HepG2 (cell line): ENCODE results near the gene VAMP5. TPM values are rescaled to one million over a fixed set of nuclear protein-coding genes. Genes with fewer than 3 reads are reported as not detected.
A peak's percentile ranks its signal among the peaks of the same experiment; 100 is the strongest.

Source experiments
- BATF2 ChIP-seq: sonication (generic); formaldehyde crosslinking; IDR thresholded peaks from 2 replicates; pipeline ENCODE4 v1.8.0; 2022; ENCODE audit warnings: mild to moderate bottlenecking, missing genetic modification reagents, moderate library complexity
- FOXM1 ChIP-seq: sonication (generic); formaldehyde crosslinking; IDR thresholded peaks from 2 replicates; pipeline ENCODE4 v1.5.0; 2020; ENCODE audit warnings: missing genetic modification reagents
- GMEB2 ChIP-seq: IDR thresholded peaks from 2 replicates; pipeline ENCODE4 v1.6.1; 2016; ENCODE audit warnings: missing biosample characterization, missing genetic modification reagents, low read depth
- IRF1 ChIP-seq: sonication (generic); formaldehyde crosslinking; IDR thresholded peaks from 2 replicates; pipeline ENCODE4 v1.4.0; 2020; ENCODE audit warnings: low read depth, mild to moderate bottlenecking, missing genetic modification reagents
- KAT2B ChIP-seq: fragments of 150-350 bp; IDR thresholded peaks from 2 replicates; pipeline ENCODE4 v1.6.1; 2014; ENCODE audit warnings: low read depth, low read length, borderline replicate concordance
- LCORL ChIP-seq, 2 experiments: fragments of 450-650 bp in 1 of 2; sonication (generic) in 1 of 2; formaldehyde crosslinking in 1 of 2; IDR thresholded peaks; 2 replicates each; pipeline versions ENCODE4 v1.5.0 to v1.6.1; 2017 to 2020; ENCODE audit warnings: antibody characterized with exemption in 1 of 2, missing genetic modification reagents in 1 of 2
- MXI1 ChIP-seq: IDR thresholded peaks from 3 replicates; pipeline ENCODE4 v1.6.1; 2012; ENCODE audit warnings: low read depth, low read length, inconsistent platforms, borderline replicate concordance
- NFIB ChIP-seq: sonication (generic); formaldehyde crosslinking; IDR thresholded peaks from 2 replicates; pipeline ENCODE4 v1.9.0; 2021; ENCODE audit warnings: missing genetic modification reagents, mild to moderate bottlenecking, borderline replicate concordance
- POGZ ChIP-seq: sonication (generic); formaldehyde crosslinking; IDR thresholded peaks from 2 replicates; pipeline ENCODE4 v1.4.0; 2020; ENCODE audit warnings: mild to moderate bottlenecking, missing genetic modification reagents
- SP5 ChIP-seq: IDR thresholded peaks from 2 replicates; pipeline ENCODE4 v1.6.1; 2016; ENCODE audit warnings: low read depth, borderline replicate concordance
- TCF12 ChIP-seq, 2 experiments: fragments of 450-650 bp in 1 of 2; sonication (generic) in 1 of 2; formaldehyde crosslinking in 1 of 2; IDR thresholded peaks; 2 replicates each; pipeline versions ENCODE4 v1.6.1 to v1.8.0; 2017 to 2022; ENCODE audit warnings: antibody characterized with exemption in 1 of 2, mild to moderate bottlenecking in 1 of 2, missing genetic modification reagents in 1 of 2, moderate library complexity in 1 of 2
- UBTF ChIP-seq: sonication (generic); formaldehyde crosslinking; IDR thresholded peaks from 2 replicates; pipeline ENCODE4 v1.4.0; 2020; ENCODE audit warnings: mild to moderate bottlenecking, missing genetic modification reagents
- ZBED4 ChIP-seq: sonication (generic); formaldehyde crosslinking; IDR thresholded peaks from 2 replicates; pipeline ENCODE4 v1.4.0; 2020; ENCODE audit warnings: missing genetic modification reagents, borderline replicate concordance
- ZC3H13 ChIP-seq: sonication (generic); formaldehyde crosslinking; IDR thresholded peaks from 2 replicates; pipeline ENCODE4 v1.8.1; 2023; ENCODE audit warnings: mild to moderate bottlenecking, missing genetic modification reagents, moderate library complexity
- ZNF446 ChIP-seq: sonication (generic); formaldehyde crosslinking; IDR thresholded peaks from 2 replicates; pipeline ENCODE4 v1.5.0; 2020; ENCODE audit warnings: mild to moderate bottlenecking, missing genetic modification reagents
- ZNF501 ChIP-seq: sonication (generic); formaldehyde crosslinking; IDR thresholded peaks from 2 replicates; pipeline ENCODE4 v1.5.1; 2020; ENCODE audit warnings: mild to moderate bottlenecking, moderate library complexity, missing genetic modification reagents
- ZNF577 ChIP-seq: sonication (generic); formaldehyde crosslinking; IDR thresholded peaks from 2 replicates; pipeline ENCODE4 v1.4.0; 2020; ENCODE audit warnings: mild to moderate bottlenecking, low read depth, missing genetic modification reagents, borderline replicate concordance
- polyA plus RNA-seq, 8 experiments: library from polyadenylated mRNA; depleted of rRNA in 3 of 8; stranded (reverse) in 7 of 8; unstranded in 1 of 8; fragments of >200 nt; fragmentation: Illumina TruSeq in 4 of 8; extraction: Trizol in 4 of 8; gene quantifications; 2 replicates each; pipeline versions ENCODE4 v1.2.1 to v1.2.3, GENCODE V29; 2011 to 2016; ENCODE audit warnings: low read depth in 4 of 8, missing spikeins in 1 of 8, mixed read lengths in 1 of 8; ENCODE audit not compliant: insufficient read depth in 1 of 8
- total RNA-seq, 5 experiments: library from RNA; depleted of rRNA; stranded (reverse); fragments of >200 nt; fragmentation: Illumina TruSeq; extraction: Trizol; gene quantifications; 2 replicates each; pipeline ENCODE4 v1.2.3, GENCODE V29; 2016; ENCODE audit warnings: low read depth in 1 of 5

VAMP5 gene
- total and polyA plus RNA-seq, 2 of the 13 experiments (the other 11 are each of a cell fraction or from before 2014, with no cell fraction given), result 7.2 to 56.7 TPM

- TF ChIP-seq ZNF446 (no peak), ZNF577 (no peak), GMEB2 (no peak), KAT2B (no peak), TCF12 (IDR thresholded peaks at IDR 0.05) (no peak), TCF12 (CRISPR knock-in tag; IDR thresholded peaks at IDR 0.05) (no peak), UBTF (CRISPR knock-in tag) (peak; percentile 6; the same call in 1 of the 2 replicates), POGZ (CRISPR knock-in tag) (peak; percentile 6; the same call in 1 of the 2 replicates), BATF2 (CRISPR knock-in tag) (no peak), IRF1 (CRISPR knock-in tag) (no peak), LCORL (IDR thresholded peaks at IDR 0.05) (no peak), LCORL (CRISPR knock-in tag; IDR thresholded peaks at IDR 0.05) (peak; percentile 90), SP5 (CRISPR knock-in tag) (no peak), MXI1 (0 out of 3 replicates have a peak, but pooled peaks have one; percentile 10), ZNF501 (no peak; the same call in 1 of the 2 replicates), NFIB (CRISPR knock-in tag) (no peak), ZBED4 (CRISPR knock-in tag) (peak; percentile 45; the same call in 1 of the 2 replicates), FOXM1 (CRISPR knock-in tag) (peak; percentile 19; the same call in 1 of the 2 replicates), ZC3H13 (CRISPR knock-in tag) (0 out of 2 replicates have a peak, but pooled peaks have one; percentile 36)
Measured at GRCh38 chr2:85601771-85602475, 17.7 kb downstream of the VAMP5 start (continued).
